Stimulated activated CD8-positive, alpha-beta memory T cell treated with anti-CD3 and anti-CD28 coated beads, Interleukin-12 subunit alpha, Interleukin-12 subunit beta, amount 100 ng/mL, for 24 hours (primary cell): ENCODE results near the gene FAAH2.
"Not testable (repeated sequence)": the region's sequence is repeated elsewhere in the genome, so short reads cannot be mapped to it uniquely, and the experiment has no call there.

Experiments used
- DNase-seq: peaks from one replicate; pipeline ENCODE4 v3.0.0-alpha.2; 2020; ENCODE audit errors: extremely low read depth

Gene FAAH2, protein sequence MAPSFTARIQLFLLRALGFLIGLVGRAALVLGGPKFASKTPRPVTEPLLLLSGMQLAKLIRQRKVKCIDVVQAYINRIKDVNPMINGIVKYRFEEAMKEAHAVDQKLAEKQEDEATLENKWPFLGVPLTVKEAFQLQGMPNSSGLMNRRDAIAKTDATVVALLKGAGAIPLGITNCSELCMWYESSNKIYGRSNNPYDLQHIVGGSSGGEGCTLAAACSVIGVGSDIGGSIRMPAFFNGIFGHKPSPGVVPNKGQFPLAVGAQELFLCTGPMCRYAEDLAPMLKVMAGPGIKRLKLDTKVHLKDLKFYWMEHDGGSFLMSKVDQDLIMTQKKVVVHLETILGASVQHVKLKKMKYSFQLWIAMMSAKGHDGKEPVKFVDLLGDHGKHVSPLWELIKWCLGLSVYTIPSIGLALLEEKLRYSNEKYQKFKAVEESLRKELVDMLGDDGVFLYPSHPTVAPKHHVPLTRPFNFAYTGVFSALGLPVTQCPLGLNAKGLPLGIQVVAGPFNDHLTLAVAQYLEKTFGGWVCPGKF

GRCh38 chrX:57286507-57287251, at the start of gene FAAH2:
Gene FAAH2, plus strand, starts transcription at chrX:57286706. Its CDS starts 120 bp downstream, at chrX:57286826.
- no peak for DNase-seq

- DNase-seq, result no peak
Observed at GRCh38 chrX:57241967-57242366, 44.5 kb upstream of the FAAH2 start.

GRCh38 chrX:57251965-57252364, 34.5 kb upstream of the FAAH2 start:
- DNase-seq, result no peak

GRCh38 chrX:57265126-57265525, 21.4 kb upstream of the FAAH2 start:
- no peak for DNase-seq

DNA sequence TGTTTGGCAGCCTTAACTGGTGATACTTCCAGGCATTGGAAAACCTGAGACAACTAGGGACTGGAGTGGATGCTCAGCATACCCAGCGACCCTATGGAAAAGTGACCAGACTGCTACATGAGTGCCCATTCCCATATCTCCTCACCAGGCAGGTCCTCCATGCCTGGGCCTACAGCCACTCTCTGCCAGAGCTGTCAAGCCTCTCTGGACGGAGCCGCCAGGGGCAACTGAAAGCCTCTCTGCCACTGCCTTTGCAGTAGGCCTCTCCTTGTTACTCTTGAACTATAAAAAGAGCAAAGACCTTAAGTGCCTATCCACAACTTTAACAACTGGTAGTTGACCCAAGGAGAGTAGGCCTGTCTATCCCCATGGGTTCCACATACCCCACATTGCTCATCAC, 20.2 kb upstream of the FAAH2 start:
- no peak for DNase-seq

DNA sequence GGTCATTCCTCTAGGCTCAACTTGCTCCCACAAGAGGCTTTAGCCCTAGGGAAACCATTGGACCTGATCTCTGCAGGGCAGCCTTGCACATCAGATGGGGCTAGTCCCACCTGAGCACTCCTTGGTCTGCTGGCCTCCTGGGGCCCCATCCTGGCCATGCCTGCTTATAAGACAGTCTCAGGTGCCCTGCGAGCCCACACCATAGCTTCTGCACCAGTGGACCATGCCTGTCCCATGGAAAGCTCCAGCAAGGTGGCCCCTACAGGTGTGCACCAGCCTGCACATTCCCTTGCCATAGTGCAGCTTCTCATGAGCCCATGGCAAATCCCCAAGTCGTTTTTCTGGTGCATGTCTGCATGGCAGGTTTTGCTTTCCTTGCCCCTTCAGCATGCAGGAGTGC, 19.6 kb upstream of the FAAH2 start:
- DNase-seq, result no peak

- DNase-seq, result no peak
Observed at GRCh38 chrX:57267308-57267707, 19.2 kb upstream of the FAAH2 start.

DNA sequence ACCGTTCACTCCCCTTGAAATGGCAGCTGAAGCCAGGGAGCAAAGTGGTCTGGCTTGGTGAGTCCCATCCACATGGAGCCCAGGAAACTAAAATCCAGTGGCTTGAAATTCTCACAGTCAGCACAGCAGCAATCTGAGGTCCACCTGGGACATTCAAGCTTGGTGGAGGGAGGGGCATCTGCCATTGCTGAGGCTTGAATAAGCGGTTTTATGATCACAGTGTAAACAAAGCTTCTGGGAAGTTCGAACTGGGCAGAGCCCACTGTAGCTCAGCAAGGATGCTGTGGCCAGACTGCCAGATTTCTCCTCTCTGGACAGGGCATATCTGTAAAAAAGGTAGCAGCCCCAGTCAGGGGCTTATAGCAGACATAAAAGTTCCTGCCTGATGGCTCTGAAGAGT, 15.5 kb upstream of the FAAH2 start:
- DNase-seq, result no peak

DNA sequence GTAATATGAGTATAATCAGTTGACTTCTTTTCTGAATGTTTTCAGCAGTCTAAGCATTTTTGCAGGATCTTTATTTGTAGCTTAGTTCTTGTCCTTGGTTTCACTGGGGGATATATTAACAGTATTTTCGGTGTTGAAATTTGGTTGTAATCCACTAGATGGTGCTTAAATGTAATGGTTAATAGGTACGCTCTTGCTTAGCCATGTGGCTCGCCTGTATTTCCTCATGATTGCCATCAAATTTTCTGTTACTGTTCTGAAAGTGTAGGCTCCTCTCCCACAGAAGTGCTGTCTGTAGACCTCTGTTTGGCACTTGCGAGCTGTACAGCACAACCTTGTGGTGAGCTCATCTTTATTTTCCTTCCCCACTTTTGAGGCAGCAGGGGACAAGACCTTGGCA, 3.9 kb upstream of the FAAH2 start:
- no peak for DNase-seq

GRCh38 chrX:57285001-57285400, 1.5 kb upstream of the FAAH2 start:
- no peak for DNase-seq

DNA sequence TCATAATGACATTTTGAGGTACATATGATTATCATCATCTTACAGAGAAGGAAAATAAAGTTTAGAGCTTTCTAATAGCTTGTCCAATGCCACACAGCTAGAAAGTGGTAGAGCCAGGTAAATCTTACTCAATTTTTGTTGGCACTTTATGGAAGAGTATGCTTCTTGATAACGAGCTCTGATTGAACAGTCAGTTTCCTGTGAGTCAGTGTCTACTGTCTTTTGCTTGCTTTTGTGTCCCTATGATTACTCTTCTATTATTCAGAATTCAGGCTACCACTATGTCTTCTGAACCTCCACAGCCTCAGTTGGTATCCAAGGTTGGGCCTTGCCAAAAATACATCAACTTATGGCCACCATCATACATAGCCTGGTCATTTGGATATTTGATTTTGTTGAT, 2.6 kb downstream of the FAAH2 start:
- DNase-seq, result no peak

DNA sequence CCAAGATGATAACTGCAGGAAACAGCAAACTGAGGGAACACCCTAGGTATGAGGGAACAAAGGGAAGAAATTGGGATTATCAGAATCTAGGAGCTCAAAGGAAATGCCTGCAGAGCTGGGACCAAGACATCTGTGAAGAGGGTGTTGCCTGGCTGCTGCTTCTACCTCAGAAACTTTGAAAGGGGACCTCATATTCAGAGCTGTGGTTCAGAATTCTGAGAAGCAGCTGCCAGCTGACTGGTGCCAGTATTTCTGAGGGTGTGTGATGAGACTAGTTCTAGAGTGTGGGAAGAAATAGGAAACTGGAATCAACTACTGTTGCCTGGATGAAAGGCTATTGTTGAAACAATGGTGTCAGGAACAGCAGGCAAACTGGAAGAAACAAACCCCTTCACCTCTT, 8.5 kb downstream of the FAAH2 start:
- DNase-seq, result no peak

DNA sequence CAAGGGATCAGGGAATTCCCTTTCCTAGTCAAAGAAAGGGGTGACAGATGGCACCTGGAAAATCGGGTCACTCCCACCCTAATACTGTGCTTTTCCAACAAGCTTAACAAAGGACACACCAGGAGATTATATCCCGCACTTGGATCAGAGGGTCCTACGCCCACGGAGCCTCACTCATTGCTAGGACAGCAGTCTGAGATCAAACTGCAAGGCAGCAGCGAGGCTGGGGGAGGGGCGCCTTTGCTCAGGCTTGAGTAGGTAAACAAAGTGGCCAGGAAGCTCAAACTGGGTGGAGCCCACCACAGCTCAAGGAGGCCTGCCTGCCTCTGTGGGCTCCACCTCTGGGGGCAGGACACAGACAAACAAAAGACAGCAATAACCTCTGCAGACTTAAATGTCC, 9.2 kb downstream of the FAAH2 start:
- DNase-seq, result not testable (repeated sequence)

DNA sequence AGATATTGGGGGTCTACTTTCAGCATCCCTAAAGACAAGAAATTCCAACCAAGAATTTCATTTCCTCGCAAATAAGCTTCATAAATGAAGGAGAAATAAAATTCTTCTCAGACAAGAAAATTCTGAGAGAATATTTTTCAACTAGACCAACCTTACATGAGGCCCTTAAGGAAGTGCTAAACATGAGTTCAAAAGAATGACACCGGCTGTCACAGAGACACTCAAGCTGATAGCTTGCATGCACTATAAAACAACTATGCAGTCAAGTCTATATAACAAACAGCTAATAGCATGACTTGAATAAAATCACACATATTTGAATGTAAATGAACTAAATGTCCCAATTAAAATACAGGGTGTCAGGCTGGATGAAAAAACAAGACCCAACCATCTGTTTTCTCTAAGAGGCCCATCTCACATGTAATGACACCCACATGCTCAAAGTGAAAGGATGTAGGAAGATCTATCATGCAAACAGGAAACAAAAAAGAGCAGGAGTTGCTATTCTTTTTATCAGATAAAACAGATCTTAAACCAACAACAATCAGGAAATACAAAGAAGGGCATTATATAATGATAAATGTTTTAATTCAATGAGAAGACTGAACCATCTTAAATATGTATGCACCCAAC, 27.2 kb downstream of the FAAH2 start:
- no peak for DNase-seq

DNA sequence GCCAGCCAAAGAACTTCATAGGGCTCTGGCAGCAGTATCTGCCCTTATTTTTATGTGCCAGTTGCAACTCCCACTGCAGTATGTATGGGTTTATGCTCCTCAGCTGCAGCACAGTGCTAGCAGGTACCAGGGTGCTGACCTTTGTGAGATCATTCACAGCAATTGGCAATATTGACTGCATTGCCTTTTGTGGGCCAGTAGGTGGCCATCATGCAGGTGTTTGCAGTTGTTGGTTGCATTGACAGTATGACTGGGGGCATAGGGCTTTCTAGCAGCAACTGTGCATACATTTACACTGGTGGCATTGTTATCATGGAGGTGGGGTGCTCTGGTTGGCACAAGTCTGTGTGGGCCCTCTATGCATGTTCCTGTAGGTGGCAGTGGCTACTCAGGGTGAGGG, 42.5 kb downstream of the FAAH2 start:
- DNase-seq, result no peak

GRCh38 chrX:57335790-57336189, 49.3 kb downstream of the FAAH2 start:
- DNase-seq, result not testable (repeated sequence)

DNA sequence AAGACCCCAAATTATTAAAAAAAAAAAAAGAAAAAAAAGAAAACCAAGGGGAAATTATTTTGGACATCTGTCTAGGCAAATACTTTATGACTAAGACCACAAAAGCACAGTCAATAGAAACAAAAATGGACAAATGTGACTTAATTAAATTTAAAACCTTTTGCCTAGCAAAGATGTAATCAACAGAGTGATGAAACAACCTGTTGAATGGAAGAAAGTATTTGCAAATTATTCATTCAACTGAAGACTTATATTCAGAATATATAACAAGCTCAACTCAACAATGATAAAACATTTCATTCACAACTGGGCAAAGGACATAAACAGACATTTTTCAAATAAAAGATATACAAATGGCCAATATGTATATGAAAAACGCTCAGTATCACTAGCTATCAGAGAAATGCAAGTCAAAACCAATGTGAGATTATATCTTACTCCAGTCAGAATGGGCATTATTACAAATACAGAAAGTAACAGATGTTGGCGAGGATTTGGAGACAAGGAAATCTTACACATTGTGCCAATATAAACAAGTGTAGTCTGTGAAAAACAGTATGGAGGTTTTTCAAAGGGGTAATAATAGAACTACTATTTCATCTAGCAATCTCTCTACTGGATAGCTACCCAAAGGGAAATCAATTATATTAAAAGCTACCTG, 67.1 kb downstream of the FAAH2 start:
- no peak for DNase-seq

- no peak for DNase-seq
Observed at GRCh38 chrX:57364145-57364544, 77.6 kb downstream of the FAAH2 start.

DNA sequence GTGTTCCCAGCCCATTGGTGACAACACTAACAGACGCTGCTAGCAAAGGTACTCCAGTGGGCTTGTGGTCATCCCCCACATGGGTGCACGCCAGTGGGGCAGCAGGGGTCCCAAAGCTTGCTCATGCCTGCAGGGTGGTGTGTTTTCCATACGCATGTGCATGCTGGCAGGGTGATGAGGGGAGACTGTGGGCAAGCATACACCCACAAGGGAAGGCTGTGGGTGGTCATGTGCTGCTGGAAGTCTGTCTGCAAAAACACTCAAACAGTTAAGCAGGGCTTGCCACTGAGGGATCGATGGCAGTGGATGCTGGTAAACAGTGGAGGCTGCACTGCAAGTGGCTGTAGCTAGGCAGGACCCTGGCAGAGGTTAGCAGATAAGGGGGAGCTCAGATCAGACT, 79.9 kb downstream of the FAAH2 start:
- DNase-seq, result no peak

DNA sequence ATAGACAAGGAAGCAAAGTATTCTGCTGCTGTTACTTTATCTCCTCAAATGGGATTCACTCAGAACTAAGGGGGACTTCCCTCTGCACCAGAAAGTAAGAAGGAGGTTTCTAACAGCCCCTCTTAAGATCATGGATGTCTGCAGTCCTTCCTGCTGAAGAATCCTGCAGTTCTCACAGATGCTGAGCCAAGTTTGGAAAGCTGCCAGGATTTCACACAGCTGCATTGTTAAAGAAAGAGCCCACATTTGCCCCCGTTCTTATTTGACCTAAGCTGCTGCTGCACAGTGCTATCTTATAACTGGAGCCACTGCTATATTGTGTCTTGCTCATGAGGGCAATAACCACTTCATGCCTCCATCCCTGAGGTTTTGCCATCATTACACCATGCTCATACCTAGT, 81.1 kb downstream of the FAAH2 start:
- no peak for DNase-seq

DNA sequence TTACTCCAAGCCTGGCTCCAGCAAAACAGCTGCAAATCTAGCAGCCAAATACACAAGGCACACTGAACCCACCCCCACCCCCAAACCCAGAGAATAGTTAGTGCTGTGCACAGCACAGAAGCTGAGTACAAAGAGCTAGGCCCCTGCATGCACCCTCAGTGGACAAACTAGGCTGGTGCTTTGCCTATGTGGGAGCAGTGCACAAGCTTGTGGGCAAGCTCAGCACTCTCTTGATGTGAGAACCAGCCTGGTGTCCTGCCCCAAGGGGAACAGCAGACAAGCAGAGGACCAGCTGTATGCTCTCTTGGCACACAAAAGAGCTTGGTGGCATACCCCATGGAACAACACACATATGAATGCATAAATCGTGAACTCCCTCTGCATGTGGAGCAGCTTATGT, 81.7 kb downstream of the FAAH2 start:
- no peak for DNase-seq

- DNase-seq, result no peak
Observed at GRCh38 chrX:57379296-57379695, 92.8 kb downstream of the FAAH2 start.
